ENCODE results near the gene ALDOC.

GRCh38 chr17:28584434-28584833, 7.7 kb upstream of the ALDOC start:
- TF ChIP-seq IKZF1 (conservative IDR thresholded peaks at IDR 0.05) (no peak), HDAC2 (IDR thresholded peaks at IDR 0.05) (no peak), JUND (IDR thresholded peaks at IDR 0.05; ENCODE audit: low read depth, low read length) (no peak)
- TF ChIP-seq, protein P1, sequence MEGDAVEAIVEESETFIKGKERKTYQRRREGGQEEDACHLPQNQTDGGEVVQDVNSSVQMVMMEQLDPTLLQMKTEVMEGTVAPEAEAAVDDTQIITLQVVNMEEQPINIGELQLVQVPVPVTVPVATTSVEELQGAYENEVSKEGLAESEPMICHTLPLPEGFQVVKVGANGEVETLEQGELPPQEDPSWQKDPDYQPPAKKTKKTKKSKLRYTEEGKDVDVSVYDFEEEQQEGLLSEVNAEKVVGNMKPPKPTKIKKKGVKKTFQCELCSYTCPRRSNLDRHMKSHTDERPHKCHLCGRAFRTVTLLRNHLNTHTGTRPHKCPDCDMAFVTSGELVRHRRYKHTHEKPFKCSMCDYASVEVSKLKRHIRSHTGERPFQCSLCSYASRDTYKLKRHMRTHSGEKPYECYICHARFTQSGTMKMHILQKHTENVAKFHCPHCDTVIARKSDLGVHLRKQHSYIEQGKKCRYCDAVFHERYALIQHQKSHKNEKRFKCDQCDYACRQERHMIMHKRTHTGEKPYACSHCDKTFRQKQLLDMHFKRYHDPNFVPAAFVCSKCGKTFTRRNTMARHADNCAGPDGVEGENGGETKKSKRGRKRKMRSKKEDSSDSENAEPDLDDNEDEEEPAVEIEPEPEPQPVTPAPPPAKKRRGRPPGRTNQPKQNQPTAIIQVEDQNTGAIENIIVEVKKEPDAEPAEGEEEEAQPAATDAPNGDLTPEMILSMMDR (IDR thresholded peaks at IDR 0.05 in 2 of 3, conservative IDR thresholded peaks at IDR 0.05 in 1 of 3; ENCODE audit: control insufficient read depth in 2 of 3, extremely low read depth in 1 of 3, insufficient read depth in 1 of 3, low read depth in 3 of 3, low read length in 3 of 3) = no peak
